Measurements from ENCODE around the gene UIMC1.

The UIMC1 gene

GRCh38 chr5:176927562-176927961 lies 79.0 kb downstream of the UIMC1 start:
- peaks cover 4 to 29% of the 10 kb centered on the region in 2 donors for H3K36me3 ChIP-seq (ENCODE audit: control insufficient read depth in 1 of 2, insufficient read depth in 2 of 2, low read length in 2 of 2)
- H3K9me3 ChIP-seq (ENCODE audit: control insufficient read depth in 1 of 2, low read length in 2 of 2): no peaks in the 10 kb centered on the region
- H3K4me1 ChIP-seq (ENCODE audit: control insufficient read depth in 1 of 2, insufficient read depth in 2 of 2, low read length in 2 of 2): no peaks in the 10 kb centered on the region
- no peaks in the 10 kb centered on the region for H3K27me3 ChIP-seq (ENCODE audit: low read depth, low read length)
- H3K4me3 ChIP-seq (ENCODE audit: low read depth in 1 of 2, low read length in 2 of 2): no peak overlapping the region
- H3K27ac ChIP-seq (ENCODE audit: low read length): no peak overlapping the region

GRCh38 chr5:176922817-176923216 lies 83.8 kb downstream of the UIMC1 start:
- H3K36me3 ChIP-seq (ENCODE audit: control insufficient read depth in 1 of 2, insufficient read depth in 2 of 2, low read length in 2 of 2): peaks cover 5 to 7% of the 10 kb centered on the region in 2 donors
- no peaks in the 10 kb centered on the region for H3K27me3 ChIP-seq (ENCODE audit: low read depth, low read length)
- no peaks in the 10 kb centered on the region for H3K4me1 ChIP-seq (ENCODE audit: control insufficient read depth in 1 of 2, insufficient read depth in 2 of 2, low read length in 2 of 2)
- H3K27ac ChIP-seq (ENCODE audit: low read length): no peak overlapping the region
- H3K9me3 ChIP-seq (ENCODE audit: control insufficient read depth in 1 of 2, low read length in 2 of 2): no peaks in the 10 kb centered on the region
- H3K4me3 ChIP-seq (ENCODE audit: low read depth in 1 of 2, low read length in 2 of 2): no peak overlapping the region

GRCh38 chr5:176921714-176922113 lies 84.9 kb downstream of the UIMC1 start:
- H3K9me3 ChIP-seq (ENCODE audit: control insufficient read depth in 1 of 2, low read length in 2 of 2): no peaks in the 10 kb centered on the region
- H3K27me3 ChIP-seq (ENCODE audit: low read depth, low read length): no peaks in the 10 kb centered on the region
- no peak overlapping the region for H3K27ac ChIP-seq (ENCODE audit: low read length)
- no peaks in the 10 kb centered on the region for H3K4me1 ChIP-seq (ENCODE audit: control insufficient read depth in 1 of 2, insufficient read depth in 2 of 2, low read length in 2 of 2)
- H3K4me3 ChIP-seq (ENCODE audit: low read depth in 1 of 2, low read length in 2 of 2): no peak overlapping the region
- H3K36me3 ChIP-seq (ENCODE audit: control insufficient read depth in 1 of 2, insufficient read depth in 2 of 2, low read length in 2 of 2): peaks cover 5 to 9% of the 10 kb centered on the region in 2 donors

GRCh38 chr5:176918613-176919012 lies 88.0 kb downstream of the UIMC1 start:
- Histone ChIP-seq H3K9me3 (ENCODE audit: control insufficient read depth in 1 of 2, low read length in 2 of 2) (no peaks in the 10 kb centered on the region), H3K27ac (ENCODE audit: low read length) (no peak overlapping the region), H3K36me3 (ENCODE audit: control insufficient read depth in 1 of 2, insufficient read depth in 2 of 2, low read length in 2 of 2) (peaks cover 12 to 13% of the 10 kb centered on the region in 2 donors), H3K4me1 (ENCODE audit: control insufficient read depth in 1 of 2, insufficient read depth in 2 of 2, low read length in 2 of 2) (no peaks in the 10 kb centered on the region), H3K4me3 (ENCODE audit: low read depth in 1 of 2, low read length in 2 of 2) (no peak overlapping the region), H3K27me3 (ENCODE audit: low read depth, low read length) (no peaks in the 10 kb centered on the region)

GRCh38 chr5:176916337-176916736 lies 90.2 kb downstream of the UIMC1 start:
- no peaks in the 10 kb centered on the region for H3K27me3 ChIP-seq (ENCODE audit: low read depth, low read length)
- no peaks in the 10 kb centered on the region for H3K9me3 ChIP-seq (ENCODE audit: control insufficient read depth in 1 of 2, low read length in 2 of 2)
- no peak overlapping the region for H3K4me3 ChIP-seq (ENCODE audit: low read depth in 1 of 2, low read length in 2 of 2)
- H3K27ac ChIP-seq (ENCODE audit: low read length): no peak overlapping the region
- no peaks in the 10 kb centered on the region for H3K4me1 ChIP-seq (ENCODE audit: control insufficient read depth in 1 of 2, insufficient read depth in 2 of 2, low read length in 2 of 2)
- H3K36me3 ChIP-seq (ENCODE audit: control insufficient read depth in 1 of 2, insufficient read depth in 2 of 2, low read length in 2 of 2): peaks cover 8 to 12% of the 10 kb centered on the region in 2 donors

GRCh38 chr5:176915906-176916305 lies 90.7 kb downstream of the UIMC1 start:
- H3K27me3 ChIP-seq (ENCODE audit: low read depth, low read length): no peaks in the 10 kb centered on the region
- no peaks in the 10 kb centered on the region for H3K4me1 ChIP-seq (ENCODE audit: control insufficient read depth in 1 of 2, insufficient read depth in 2 of 2, low read length in 2 of 2)
- no peak overlapping the region for H3K4me3 ChIP-seq (ENCODE audit: low read depth in 1 of 2, low read length in 2 of 2)
- H3K36me3 ChIP-seq (ENCODE audit: control insufficient read depth in 1 of 2, insufficient read depth in 2 of 2, low read length in 2 of 2): peaks cover 8 to 12% of the 10 kb centered on the region in 2 donors
- H3K9me3 ChIP-seq (ENCODE audit: control insufficient read depth in 1 of 2, low read length in 2 of 2): no peaks in the 10 kb centered on the region
- no peak overlapping the region for H3K27ac ChIP-seq (ENCODE audit: low read length)

- no peaks in the 10 kb centered on the region for H3K9me3 ChIP-seq (ENCODE audit: control insufficient read depth in 1 of 2, low read length in 2 of 2)
- H3K27ac ChIP-seq (ENCODE audit: low read length): no peak overlapping the region
- peaks cover 17 to 21% of the 10 kb centered on the region in 2 donors for H3K36me3 ChIP-seq (ENCODE audit: control insufficient read depth in 1 of 2, insufficient read depth in 2 of 2, low read length in 2 of 2)
- H3K27me3 ChIP-seq (ENCODE audit: low read depth, low read length): no peaks in the 10 kb centered on the region
- no peaks in the 10 kb centered on the region for H3K4me1 ChIP-seq (ENCODE audit: control insufficient read depth in 1 of 2, insufficient read depth in 2 of 2, low read length in 2 of 2)
- no peak overlapping the region for H3K4me3 ChIP-seq (ENCODE audit: low read depth in 1 of 2, low read length in 2 of 2)
These were observed 94.5 kb downstream of the UIMC1 start for GRCh38 chr5:176912115-176912514.

GRCh38 chr5:176908675-176909368 lies 97.8 kb downstream of the UIMC1 start:
- Histone ChIP-seq H3K9me3 (ENCODE audit: control insufficient read depth in 1 of 2, low read length in 2 of 2) (no peaks in the 10 kb centered on the region), H3K36me3 (ENCODE audit: control insufficient read depth in 1 of 2, insufficient read depth in 2 of 2, low read length in 2 of 2) (peaks cover 46% of the 10 kb centered on the region in 2 donors), H3K27ac (ENCODE audit: low read length) (no peak overlapping the region), H3K27me3 (ENCODE audit: low read depth, low read length) (no peaks in the 10 kb centered on the region), H3K4me1 (ENCODE audit: control insufficient read depth in 1 of 2, insufficient read depth in 2 of 2, low read length in 2 of 2) (no peaks in the 10 kb centered on the region), H3K4me3 (ENCODE audit: low read depth in 1 of 2, low read length in 2 of 2) (no peak overlapping the region)

- no peaks in the 10 kb centered on the region for H3K9me3 ChIP-seq (ENCODE audit: control insufficient read depth in 1 of 2, low read length in 2 of 2)
- no peaks in the 10 kb centered on the region for H3K27me3 ChIP-seq (ENCODE audit: low read depth, low read length)
- no peak overlapping the region for H3K4me3 ChIP-seq (ENCODE audit: low read depth in 1 of 2, low read length in 2 of 2)
- H3K27ac ChIP-seq (ENCODE audit: low read length): no peak overlapping the region
- peaks cover 56 to 59% of the 10 kb centered on the region in 2 donors for H3K36me3 ChIP-seq (ENCODE audit: control insufficient read depth in 1 of 2, insufficient read depth in 2 of 2, low read length in 2 of 2)
- no peaks in the 10 kb centered on the region for H3K4me1 ChIP-seq (ENCODE audit: control insufficient read depth in 1 of 2, insufficient read depth in 2 of 2, low read length in 2 of 2)
These were observed 99.8 kb downstream of the UIMC1 start for GRCh38 chr5:176906796-176907195.

GRCh38 chr5:176906126-176906525 lies 100.5 kb downstream of the UIMC1 start:
- Histone ChIP-seq H3K27ac (ENCODE audit: low read length) (no peak overlapping the region), H3K27me3 (ENCODE audit: low read depth, low read length) (no peaks in the 10 kb centered on the region), H3K4me3 (ENCODE audit: low read depth in 1 of 2, low read length in 2 of 2) (no peak overlapping the region), H3K36me3 (ENCODE audit: control insufficient read depth in 1 of 2, insufficient read depth in 2 of 2, low read length in 2 of 2) (peaks cover 56 to 59% of the 10 kb centered on the region in 2 donors), H3K4me1 (ENCODE audit: control insufficient read depth in 1 of 2, insufficient read depth in 2 of 2, low read length in 2 of 2) (no peaks in the 10 kb centered on the region), H3K9me3 (ENCODE audit: control insufficient read depth in 1 of 2, low read length in 2 of 2) (no peaks in the 10 kb centered on the region)

- H3K36me3 ChIP-seq (ENCODE audit: control insufficient read depth in 1 of 2, insufficient read depth in 2 of 2, low read length in 2 of 2): peaks cover 56 to 59% of the 10 kb centered on the region in 2 donors
- no peaks in the 10 kb centered on the region for H3K27me3 ChIP-seq (ENCODE audit: low read depth, low read length)
These were observed 102.3 kb downstream of the UIMC1 start for GRCh38 chr5:176904276-176904675.

More at GRCh38 chr5:176904276-176904675, 102.3 kb downstream of the UIMC1 start:
- H3K4me3 ChIP-seq (ENCODE audit: low read depth in 1 of 2, low read length in 2 of 2): no peak overlapping the region
- no peak overlapping the region for H3K27ac ChIP-seq (ENCODE audit: low read length)
- peaks cover 0 to 7% of the 10 kb centered on the region in 2 donors for H3K4me1 ChIP-seq (ENCODE audit: control insufficient read depth in 1 of 2, insufficient read depth in 2 of 2, low read length in 2 of 2)
- no peaks in the 10 kb centered on the region for H3K9me3 ChIP-seq (ENCODE audit: control insufficient read depth in 1 of 2, low read length in 2 of 2)

Measured in muscle layer of duodenum (tissue), 2 donors.